C4-2B (cell line): ENCODE measurements around the gene RRP12.

Experiments
- CTCF ChIP-seq: fragments of 450-650 bp; conservative IDR thresholded peaks from 2 replicates; pipeline ENCODE4 v1.5.1; 2017; ENCODE audit warnings: mild to moderate bottlenecking
- ZFX ChIP-seq: fragments of 450-650 bp; IDR thresholded peaks from 2 replicates; pipeline ENCODE4 v1.6.1; 2017

- TF ChIP-seq CTCF (no peak), ZFX (no peak)
These were observed 65.1 kb downstream of the RRP12 start for GRCh38 chr10:97336006-97336405.
